Measurements from ENCODE around the gene RASGRP2.

RASGRP2 gene

DNA sequence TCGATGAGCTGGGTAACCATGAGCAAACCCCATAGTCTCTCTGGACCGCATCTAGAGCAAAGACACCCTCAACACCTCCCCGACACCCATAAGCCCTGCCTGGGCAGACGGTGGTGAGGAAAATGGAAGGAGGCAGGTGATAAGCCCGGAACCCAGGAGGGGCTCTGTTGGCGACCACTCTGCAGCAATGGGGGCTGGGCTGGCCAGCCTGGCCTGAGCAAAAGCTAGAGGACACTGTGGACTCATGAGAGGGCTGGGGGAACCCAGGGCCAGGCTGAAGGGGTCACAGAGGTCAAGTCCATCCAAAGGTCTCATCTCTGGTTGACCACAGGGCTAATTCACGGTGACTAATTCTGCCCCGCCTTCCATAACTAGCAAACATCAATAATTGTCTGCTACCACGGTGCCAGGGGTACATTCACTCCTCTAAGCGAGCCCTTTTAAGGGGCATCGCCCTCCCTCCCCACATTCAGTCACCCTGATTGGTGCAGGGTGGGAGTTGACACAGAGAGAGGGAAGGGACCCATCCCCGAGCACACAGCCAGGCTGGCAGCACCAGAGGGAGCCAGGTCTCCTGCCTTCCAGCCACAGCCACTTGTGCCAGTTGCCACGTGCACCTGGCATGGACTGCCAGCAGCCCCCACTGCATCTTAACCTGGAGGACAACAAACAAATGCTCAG lies 11.9 kb upstream of the RASGRP2 start:
- ATAC-seq: no peak

DNA sequence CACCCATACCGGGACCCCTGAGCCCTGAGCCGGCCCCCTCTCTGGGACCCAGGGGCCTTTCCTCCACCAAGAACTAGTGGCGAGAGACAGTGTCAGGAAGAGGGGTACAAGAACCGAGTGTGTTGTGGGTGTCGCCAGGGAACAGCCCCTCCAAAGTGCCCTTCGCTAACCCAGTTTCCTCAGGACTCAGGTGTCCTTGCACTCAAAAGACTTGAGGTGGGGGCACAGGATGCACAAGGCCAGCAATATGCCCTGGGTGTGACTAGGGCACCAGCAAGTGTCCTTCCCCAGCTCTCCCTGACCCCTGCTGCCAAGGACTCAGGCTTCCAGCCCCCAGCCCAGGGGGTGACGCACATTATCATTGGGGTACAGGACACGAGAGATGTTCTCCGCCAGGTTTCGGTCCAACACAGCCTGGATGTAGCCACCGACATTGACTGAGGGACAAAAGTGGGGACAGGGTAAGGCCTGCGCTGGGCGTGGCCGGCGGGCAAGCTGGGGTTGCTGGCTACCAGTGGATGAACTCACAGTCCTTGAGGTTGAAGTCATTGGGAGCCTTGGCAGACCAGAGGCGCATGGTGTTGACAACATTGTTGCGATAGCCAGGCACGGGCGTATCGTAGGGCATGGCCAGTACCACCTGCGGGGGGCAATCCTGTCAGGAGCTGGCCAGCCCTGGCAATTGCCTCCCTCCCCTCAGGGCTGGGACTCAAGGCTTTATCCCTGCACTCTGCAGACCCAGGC lies 11.1 kb upstream of the RASGRP2 start:
- no peak for ATAC-seq

- ATAC-seq: no peak
Measured at GRCh38 chr11:64754124-64754918, 10.4 kb upstream of the RASGRP2 start.

DNA sequence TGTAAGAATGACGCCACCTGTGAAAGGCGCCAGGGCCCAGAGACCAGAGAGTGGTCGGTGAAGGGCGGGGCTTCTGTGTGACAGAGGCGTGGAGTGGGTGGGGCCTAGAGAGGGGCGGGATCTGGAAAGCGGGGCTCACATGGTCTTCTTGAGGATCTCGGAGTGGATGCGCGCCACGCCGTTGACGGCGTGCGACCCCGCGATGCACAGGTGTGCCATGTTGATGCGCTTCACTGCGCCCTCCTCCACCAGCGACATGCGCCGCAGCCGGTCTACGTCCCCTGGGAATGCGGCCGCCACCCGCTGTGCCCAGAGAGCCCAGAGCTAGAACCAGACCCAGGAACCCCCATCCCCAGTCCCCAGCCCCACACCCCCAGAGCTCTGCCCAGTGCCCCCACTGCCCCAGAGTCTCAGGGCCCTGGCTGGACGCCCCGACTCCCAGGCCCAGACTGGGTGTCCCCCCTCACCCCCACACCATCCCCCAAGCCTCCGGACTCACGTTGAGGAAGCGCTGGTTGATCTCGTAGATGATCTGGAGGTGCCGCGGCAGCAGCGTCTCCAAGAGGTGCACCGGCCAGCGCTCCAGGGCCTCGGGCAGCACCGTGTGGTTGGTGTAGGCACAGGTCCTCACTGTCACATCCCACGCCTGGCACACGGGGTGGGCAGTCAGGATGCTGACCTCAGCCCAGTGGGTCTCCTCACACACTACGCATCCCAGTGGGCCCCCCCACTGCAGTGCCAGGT lies 9.6 kb upstream of the RASGRP2 start:
- ATAC-seq: no peak

DNA sequence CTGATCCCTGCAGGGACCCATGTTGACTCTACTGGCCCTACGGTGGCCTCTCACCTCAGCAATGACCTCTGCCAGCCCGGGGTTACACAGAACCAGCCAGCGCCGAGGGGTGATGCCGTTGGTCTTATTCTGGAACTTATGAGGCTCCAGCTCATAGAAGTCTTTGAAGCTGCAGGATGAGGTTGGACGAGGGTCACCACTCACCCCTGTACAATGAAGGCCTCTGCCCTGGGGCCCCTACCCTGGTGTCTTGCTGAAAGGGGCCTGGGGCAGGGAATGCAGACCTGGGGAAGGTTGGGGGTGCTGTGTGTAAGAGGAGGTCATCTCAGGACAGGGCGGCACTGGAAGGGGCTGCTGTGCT lies 9.1 kb upstream of the RASGRP2 start:
- ATAC-seq: no peak

DNA sequence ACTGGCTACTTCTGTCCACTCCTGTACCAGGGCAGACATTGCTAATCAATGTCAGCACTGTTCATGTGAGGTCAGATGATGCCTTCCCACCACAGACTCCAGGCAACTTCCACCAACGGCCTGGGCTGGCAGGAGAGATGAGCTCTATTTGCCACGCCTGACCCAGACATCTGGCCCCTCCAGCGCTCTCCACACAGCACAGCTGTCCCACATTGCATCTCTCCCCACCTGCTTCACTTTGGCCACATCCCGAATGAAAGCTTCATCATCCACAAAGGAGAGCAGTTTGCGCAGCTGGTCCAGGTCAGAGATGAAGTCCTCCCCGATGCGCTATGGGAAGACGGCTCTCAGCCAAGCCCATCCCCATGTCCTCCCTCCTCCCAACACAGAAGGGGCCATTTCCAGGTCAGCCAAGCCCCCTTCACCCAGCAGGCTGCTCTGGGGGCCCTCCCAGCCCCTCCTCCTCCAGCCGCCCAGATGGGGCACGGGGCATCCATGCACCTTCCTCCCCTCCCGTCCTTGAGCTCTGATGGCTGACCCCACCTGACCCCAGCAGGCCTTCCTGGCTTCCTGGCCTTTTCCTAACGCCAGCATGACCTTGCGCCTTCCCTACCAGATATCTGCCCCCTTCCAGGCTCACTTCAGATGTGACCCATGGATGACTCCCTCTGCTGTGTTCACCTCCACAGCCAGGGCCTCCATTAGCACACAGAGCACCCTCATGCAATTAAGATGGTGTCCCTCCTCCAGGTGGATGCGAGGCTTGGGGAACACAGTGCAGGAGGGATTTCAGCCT lies 8.4 kb upstream of the RASGRP2 start:
- ATAC-seq: no peak

DNA sequence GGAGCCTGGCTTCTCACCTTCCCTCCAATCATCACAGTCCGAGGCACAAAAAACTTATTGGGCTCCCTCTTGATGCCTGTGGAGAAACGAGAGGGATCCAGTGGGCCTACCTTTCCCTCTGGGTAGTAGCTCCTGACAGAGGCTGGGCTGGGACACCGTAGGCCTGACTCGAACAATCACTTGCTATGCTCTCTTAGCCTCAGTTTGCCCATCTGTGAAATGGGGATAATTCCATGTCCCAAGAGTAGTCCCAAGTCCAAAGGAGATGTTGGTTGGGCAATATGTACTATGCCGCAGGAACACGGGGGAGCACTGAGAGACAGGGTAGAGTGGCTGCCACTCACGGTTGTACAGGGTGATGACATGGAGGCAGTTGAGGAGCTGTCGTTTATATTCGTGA lies 7.6 kb upstream of the RASGRP2 start:
- no peak for ATAC-seq

- ATAC-seq: no peak
Measured at GRCh38 chr11:64751136-64751535, 7.2 kb upstream of the RASGRP2 start.

GRCh38 chr11:64750361-64751054 lies 6.6 kb upstream of the RASGRP2 start:
- no peak for ATAC-seq

GRCh38 chr11:64747961-64748665 lies 4.2 kb upstream of the RASGRP2 start:
- ATAC-seq: no peak

DNA sequence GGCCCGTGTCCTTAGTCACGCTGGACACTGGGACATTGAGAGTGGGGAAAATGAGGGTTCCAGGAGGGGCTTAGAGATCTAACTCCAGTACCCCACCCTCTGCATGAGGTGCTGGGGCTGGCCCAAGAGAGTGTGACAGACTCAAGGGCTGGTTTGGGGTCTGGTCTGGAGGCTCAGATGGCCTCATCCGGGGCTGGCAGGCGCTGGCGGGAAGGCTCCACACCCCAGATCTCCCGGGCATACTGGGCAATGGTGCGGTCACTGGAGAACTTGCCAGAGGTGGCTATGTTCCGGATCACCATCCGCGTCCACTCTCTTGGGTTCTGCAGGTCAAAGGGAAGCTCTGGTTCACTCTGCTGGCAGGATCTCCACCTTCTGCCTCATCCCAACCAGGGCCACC lies 2.5 kb upstream of the RASGRP2 start:
- no peak for ATAC-seq

DNA sequence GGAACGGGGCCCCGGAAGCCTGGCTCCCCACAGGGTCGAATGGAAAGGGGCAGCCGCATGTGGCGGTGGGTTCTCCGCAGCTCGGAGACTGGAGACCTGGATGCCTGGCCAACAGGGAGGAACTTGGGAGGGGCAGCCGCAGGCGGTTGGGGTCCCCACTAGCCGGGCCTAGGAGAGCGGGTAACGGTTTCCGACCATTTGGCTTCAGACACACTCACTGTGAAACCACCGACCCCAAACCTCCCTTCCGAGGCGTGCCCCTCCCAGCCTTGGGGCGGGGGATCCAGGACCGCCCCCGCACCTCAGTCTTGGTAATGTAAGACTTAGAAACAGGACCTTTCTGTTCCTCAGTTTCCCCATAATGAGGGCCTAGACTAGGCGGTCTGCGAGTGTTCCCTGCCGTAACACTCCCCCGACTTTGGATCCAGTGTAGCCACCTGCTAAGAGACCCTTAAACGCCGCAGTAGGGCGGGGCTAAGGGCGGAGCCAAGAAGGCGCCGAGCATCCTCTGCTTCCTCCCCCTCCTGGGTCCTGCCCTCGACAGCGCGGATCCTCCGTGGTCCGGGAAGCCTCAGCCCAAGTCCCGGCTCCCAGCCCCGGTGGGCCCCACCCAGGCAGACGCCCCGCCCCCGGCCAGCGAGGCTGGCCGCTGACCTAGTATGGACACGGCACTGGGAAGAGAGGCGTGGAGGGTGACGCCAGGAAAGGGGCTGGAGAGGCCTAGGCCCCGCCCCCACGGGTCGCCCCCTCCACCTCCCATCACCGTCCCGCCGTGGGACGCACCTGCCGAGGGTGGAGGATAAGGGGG lies 1.8 kb upstream of the RASGRP2 start:
- ATAC-seq: peak; percentile 17 to 28

DNA sequence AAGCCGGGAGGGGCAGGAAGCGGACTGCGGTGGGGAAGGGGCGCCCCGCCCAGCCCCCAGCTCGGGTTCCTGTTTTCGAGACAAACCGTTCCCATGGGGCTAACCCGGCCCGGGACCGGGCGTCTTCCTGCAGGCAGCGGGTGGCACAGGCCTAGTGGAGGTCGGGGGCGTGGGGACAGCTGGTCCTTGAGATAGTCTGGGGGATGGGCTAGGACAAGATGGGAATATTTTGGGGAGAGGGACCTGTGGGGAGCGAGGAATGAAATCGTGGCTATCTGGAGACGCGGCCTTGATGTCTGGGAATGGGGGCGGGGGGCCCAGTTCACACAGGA lies 1.2 kb upstream of the RASGRP2 start:
- peak in 1 of 2 donors; percentile 4 for ATAC-seq

GRCh38 chr11:64744544-64745188 lies 724 bp upstream of the RASGRP2 start:
- no peak for ATAC-seq

DNA sequence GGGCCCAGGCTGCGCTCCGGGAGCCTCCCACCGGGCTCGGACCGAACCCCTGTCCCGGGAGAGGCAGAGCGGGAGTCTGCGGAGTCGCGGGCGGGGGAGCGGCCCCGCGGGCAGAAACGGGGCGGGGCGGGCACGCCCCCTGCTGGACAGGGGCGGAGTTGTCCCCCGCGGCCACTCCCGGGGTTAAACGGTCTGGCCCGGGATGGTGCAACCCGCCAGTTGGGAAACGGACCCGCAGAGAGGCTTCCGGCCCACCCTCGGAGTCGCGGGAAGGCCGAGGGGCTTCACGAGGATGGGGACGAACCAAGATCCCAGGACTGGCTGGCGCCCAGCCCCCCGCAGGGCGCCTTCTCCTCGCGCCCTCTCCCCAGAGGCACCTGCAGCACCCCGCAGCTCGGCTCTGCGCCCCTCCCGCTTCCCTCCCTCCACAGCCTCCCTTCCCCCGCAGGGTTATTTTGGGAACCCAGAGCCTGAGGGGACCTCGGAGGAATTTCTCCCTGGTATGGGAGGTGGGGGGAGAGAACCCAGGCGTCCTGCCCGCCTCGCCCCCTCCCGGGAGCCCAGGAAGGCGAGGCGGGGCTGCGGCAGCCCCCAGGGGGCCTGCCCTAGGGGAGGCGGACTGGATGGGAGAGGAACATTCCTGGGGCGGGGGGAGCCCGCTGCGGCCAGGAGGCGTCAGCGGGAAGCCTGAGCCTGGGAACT lies 902 bp downstream of the RASGRP2 start:
- peak; percentile 44 to 50 for ATAC-seq

- ATAC-seq: peak; percentile 17 to 18
Measured at GRCh38 chr11:64742087-64742888, 1.7 kb downstream of the RASGRP2 start.

- ATAC-seq: no peak
Measured at GRCh38 chr11:64741375-64742086, 2.4 kb downstream of the RASGRP2 start.

Data from activated CD4-positive, CD25-positive, alpha-beta regulatory T cell treated with anti-CD3 and anti-CD28 coated beads, Interleukin-2, amount 50 U/mL, for 24 hours (primary cell).